Progenitor cell of endocrine pancreas (in vitro differentiated cells): ENCODE measurements around the gene CGREF1. TPM values are rescaled to one million over a fixed set of nuclear protein-coding genes. Genes with fewer than 3 reads are reported as not detected.

Experiments
- DNase-seq: peaks from one replicate; pipeline ENCODE4 v3.0.0; 2021; ENCODE audit warnings: low spot score; ENCODE audit not compliant: unreplicated experiment
- H3K27ac Mint-ChIP-seq: 2 replicates; pipeline ENCODE4 v1.8.0; 2021; ENCODE audit warnings: mild to moderate bottlenecking, moderate library complexity, mixed read lengths
- H3K27me3 Mint-ChIP-seq: 2 replicates; pipeline ENCODE4 v1.8.0; 2021; ENCODE audit warnings: mixed read lengths
- H3K36me3 Mint-ChIP-seq: 2 replicates; pipeline ENCODE4 v1.8.0; 2022; ENCODE audit warnings: mixed read lengths; ENCODE audit not compliant: insufficient read depth
- H3K4me1 Mint-ChIP-seq: 2 replicates; pipeline ENCODE4 v1.8.0; 2021; ENCODE audit warnings: low read depth, mixed read lengths
- H3K4me3 Mint-ChIP-seq: 2 replicates; pipeline ENCODE4 v1.8.0; 2021; ENCODE audit warnings: low read depth, mild to moderate bottlenecking, moderate library complexity, mixed read lengths
- H3K9me3 Mint-ChIP-seq: 2 replicates; pipeline ENCODE4 v1.8.0; 2021; ENCODE audit warnings: low read depth, mixed read lengths
- CTCF ChIP-seq: fragments of 200-600 bp; sonication (generic); IDR thresholded peaks from one replicate; pipeline ENCODE4 v1.5.0; 2021; ENCODE audit warnings: antibody characterized with exemption, mild to moderate bottlenecking; ENCODE audit not compliant: unreplicated experiment
- total RNA-seq: library from RNA; stranded (reverse); gene quantifications from 2 replicates; pipeline ENCODE4 v1.2.1, GENCODE V29; 2021

CGREF1 gene
- total RNA-seq, 1 donor from 2014 or later, result 0.31 TPM

- peaks cover 6% of the 10 kb centered on the region for H3K4me1 Mint-ChIP-seq
- TF ChIP-seq CTCF, result no peak
- peaks cover 3% of the 10 kb centered on the region for H3K27me3 Mint-ChIP-seq
- no peak for DNase-seq
- no peaks in the 10 kb centered on the region for H3K36me3 Mint-ChIP-seq
- no peak overlapping the region for H3K27ac Mint-ChIP-seq
- no peak overlapping the region for H3K4me3 Mint-ChIP-seq
- H3K9me3 Mint-ChIP-seq, result no peaks in the 10 kb centered on the region
Observed at GRCh38 chr2:27096748-27097297, 22.1 kb downstream of the CGREF1 start.

DNA sequence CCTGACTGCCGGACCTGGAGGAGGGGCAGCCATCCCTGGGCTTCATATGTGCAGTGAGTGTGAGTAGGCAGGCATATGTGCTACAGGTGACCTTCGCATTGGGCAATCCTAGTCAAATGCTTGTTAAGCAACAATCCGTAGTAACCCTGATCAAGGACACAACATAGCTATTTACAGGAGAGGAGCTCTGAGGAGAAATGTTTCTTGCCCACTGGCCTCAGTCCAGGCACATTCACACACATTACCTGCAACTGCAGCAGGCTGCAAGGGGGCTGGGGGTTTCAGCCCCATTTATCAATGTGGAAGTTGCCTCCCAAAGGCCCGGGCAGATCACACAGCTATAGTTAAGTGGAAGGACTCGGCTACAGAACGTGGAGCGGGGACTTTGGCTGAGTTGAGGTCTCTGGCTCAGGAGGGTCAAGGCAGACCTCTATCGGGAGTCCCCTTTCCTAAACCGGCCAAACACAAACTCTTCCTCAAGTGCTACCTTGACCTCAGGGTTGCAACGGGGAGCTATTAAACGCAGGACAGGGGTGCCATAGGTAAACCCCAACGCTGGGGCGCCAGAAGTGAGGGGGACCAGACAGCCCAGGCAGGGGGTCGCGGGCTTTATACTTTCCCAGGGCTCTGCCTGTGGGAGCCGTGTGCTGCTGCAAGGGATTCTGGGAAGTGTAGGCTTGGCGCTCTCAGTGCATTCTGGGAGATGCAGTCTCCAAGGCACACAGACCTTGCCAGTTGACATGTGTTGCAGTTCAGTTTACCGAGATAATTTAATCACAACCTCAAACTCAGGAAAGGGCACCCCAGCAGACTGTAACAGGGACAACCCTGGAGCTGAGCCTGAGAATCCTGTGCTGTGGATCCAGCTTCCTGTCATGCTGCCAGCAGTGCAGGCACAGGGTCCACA is 22.9 kb downstream of the CGREF1 start:
- Mint-ChIP-seq H3K9me3 (no peaks in the 10 kb centered on the region), H3K36me3 (no peaks in the 10 kb centered on the region), H3K4me3 (peak overlapping the region; percentile 70), H3K27me3 (no peaks in the 10 kb centered on the region), H3K27ac (peak overlapping the region; percentile 74), H3K4me1 (peaks cover 6% of the 10 kb centered on the region)
- no peak for TF ChIP-seq CTCF
- no peak for DNase-seq

- Mint-ChIP-seq H3K9me3 (no peaks in the 10 kb centered on the region), H3K27ac (no peak overlapping the region), H3K4me3 (peak overlapping the region; percentile 70), H3K4me1 (peaks cover 6% of the 10 kb centered on the region), H3K27me3 (no peaks in the 10 kb centered on the region), H3K36me3 (no peaks in the 10 kb centered on the region)
- no peak for DNase-seq
- no peak for TF ChIP-seq CTCF
Observed at GRCh38 chr2:27095427-27095744, 23.5 kb downstream of the CGREF1 start.

DNA sequence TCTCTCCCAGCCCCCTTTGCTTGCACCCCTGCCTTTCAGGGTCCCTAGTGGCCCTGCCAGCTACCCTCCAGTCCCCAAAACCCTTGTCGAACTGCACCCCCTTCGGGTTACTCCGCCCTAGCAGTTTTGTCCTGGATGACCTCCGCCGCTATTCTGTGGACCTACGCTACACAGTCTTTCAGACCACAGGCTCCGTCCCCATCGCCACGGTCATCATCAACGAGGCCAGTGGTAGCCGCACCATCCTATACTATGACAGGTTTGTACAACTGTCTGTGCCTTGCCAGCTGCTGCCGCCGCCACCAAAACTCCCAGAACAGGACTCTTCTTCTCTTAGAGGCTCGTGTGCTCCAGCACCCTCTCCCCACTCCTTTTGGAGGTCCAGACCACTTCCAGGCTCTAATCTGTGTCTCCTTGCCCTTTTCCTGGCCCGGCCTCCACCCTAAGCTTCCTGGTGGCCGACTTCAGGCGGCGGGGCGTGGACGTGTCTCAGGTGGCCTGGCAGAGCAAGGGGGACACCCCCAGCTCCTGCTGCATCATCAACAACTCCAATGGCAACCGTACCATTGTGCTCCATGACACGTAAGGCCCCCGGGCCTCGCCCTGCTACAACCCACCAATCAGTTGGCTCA is 24.5 kb downstream of the CGREF1 start:
- Mint-ChIP-seq H3K27me3 (no peaks in the 10 kb centered on the region), H3K9me3 (no peaks in the 10 kb centered on the region), H3K27ac (peak overlapping the region; percentile 51), H3K36me3 (no peaks in the 10 kb centered on the region), H3K4me3 (no peak overlapping the region), H3K4me1 (peaks cover 6% of the 10 kb centered on the region)
- no peak for DNase-seq
- no peak for TF ChIP-seq CTCF
